Coronary artery (tissue), 2 donors: ENCODE measurements around the gene SHISA4.

Experiments used
- DNase-seq: peaks from one replicate; pipeline ENCODE4 v3.0.0-alpha.2; 2017; ENCODE audit warnings: low spot score
- H3K27ac ChIP-seq, 2 donors: fragments of 200-600 bp; sonication (generic); one replicate each; pipeline ENCODE4 v1.5.1; 2016 to 2019
- H3K4me3 ChIP-seq: fragments of 200-600 bp; sonication (generic); 2 replicates; pipeline ENCODE4 v1.5.1; 2016; ENCODE audit warnings: mild to moderate bottlenecking, moderate library complexity
- CTCF ChIP-seq: fragments of 200-600 bp; sonication (generic); IDR thresholded peaks from one replicate; pipeline ENCODE4 v1.5.1; 2019; ENCODE audit warnings: antibody characterized with exemption

The SHISA4 gene

DNA sequence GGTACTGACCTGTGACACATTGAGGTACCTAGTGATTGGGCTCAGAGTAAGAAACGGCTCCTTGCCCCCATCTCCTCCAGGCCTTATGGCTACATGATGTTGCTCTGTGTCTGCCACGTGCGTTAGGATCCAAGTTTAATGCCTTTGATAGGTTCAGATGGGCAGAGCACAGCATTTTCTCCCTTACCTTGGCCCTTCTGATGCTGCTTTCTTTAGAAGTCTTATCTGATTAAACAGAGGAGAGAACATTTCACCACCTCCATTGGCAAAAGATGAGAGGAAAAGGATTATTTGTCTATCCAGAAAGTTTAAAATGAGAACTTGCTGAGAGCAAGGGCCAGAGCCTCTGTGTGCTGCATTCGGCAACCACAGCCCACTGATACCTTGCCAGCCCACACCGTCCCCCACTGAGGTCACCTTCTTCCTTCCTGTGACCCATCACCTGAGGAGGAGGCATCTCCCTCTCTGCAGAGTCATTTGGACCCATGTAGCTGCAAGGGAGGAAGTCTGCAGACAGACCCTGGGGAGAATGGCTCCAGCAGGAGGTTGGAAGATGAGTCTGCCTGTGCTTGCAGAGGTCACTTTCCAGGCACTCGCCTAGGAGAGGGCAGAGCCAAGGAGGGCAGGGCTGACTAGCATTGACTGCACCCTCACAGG, 16.7 kb downstream of the SHISA4 start:
- peak overlapping the region; percentile 31 for H3K4me3 ChIP-seq
- H3K27ac ChIP-seq: peak overlapping the region; percentile 87 to 97
- no peak for DNase-seq
- no peak for TF ChIP-seq CTCF

GRCh38 chr1:201906336-201906735, 17.6 kb downstream of the SHISA4 start:
- TF ChIP-seq CTCF: no peak
- DNase-seq: no peak
- H3K27ac ChIP-seq: peak overlapping the region; percentile 87 to 97
- no peak overlapping the region for H3K4me3 ChIP-seq

DNA sequence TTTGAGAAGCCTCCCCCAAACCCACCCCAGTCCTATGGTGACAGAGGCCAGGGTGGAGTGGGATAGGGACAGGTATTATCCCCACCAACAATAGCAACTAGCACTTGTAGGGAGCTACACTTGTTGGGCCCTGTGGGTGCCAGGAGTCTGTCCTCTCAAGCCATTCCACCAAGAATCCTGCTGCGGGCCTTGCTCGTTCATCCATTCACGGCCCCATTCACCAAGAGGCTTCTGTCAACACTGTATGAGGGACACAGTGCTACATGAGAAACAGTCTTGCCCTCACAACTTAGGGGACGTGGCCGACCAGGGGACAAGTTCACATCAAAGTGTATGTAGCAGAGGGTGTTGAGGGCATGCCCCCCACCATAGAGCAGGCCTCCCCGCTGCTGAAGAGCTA, 18.9 kb downstream of the SHISA4 start:
- Histone ChIP-seq H3K4me3 (peak overlapping the region; percentile 45), H3K27ac (peak overlapping the region; percentile 87 to 97)
- DNase-seq: no peak
- TF ChIP-seq CTCF: no peak

- H3K4me3 ChIP-seq: peak overlapping the region; percentile 1
- DNase-seq: no peak
- H3K27ac ChIP-seq: peak overlapping the region; percentile 88 to 97
- TF ChIP-seq CTCF: no peak
Measured at GRCh38 chr1:201911826-201912571, 23.3 kb downstream of the SHISA4 start.

GRCh38 chr1:201912832-201913231, 24.1 kb downstream of the SHISA4 start:
- TF ChIP-seq CTCF: no peak
- Histone ChIP-seq H3K27ac (peak overlapping the region; percentile 88 to 97), H3K4me3 (peak overlapping the region; percentile 36)
- no peak for DNase-seq

DNA sequence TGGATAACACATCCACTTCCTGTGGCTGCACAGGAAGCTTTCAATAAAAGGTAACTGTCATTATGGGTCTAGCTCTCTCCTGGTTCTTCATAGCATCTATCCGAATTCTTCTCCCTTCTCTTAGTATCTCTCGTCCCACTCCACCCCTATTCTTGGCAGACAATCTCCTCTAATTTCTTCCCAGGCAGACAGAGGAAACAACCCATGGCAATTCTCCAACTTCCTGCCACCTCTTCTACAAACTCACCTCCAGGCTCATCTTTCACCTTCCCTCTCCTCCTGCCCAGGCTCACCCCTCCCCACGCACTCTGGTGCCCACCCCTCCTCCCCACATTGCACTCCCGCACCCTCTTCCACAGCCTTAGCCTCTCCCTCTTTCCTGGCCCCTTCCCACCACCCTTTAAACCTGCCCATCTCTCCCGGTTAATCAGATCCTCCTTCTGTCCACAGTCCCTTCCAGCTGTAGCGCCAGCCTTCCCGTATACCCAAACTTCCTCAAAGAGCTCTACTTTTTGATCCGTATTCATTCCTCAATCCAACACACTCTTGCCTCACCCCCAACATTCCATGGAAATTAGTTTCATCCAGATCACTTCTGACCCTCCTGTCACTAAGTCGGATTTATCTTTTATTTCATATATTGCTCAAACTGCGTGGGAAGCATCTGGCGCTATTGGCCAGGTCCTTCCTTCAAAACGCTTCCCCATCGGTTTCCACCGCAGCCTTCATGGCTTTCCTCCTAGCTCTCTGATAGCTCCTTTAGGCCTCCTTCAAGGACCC, 25.9 kb downstream of the SHISA4 start:
- no peak for DNase-seq
- H3K27ac ChIP-seq: peak overlapping the region; percentile 88 to 97

More for the DNA sequence above, 25.9 kb downstream of the SHISA4 start:
- no peak for TF ChIP-seq CTCF
- peak overlapping the region; percentile 45 for H3K4me3 ChIP-seq
